Panc1 (cell line): ENCODE data around the gene SLC35F1. TPM values are rescaled to one million over a fixed set of nuclear protein-coding genes. Genes with fewer than 3 reads are reported as not detected.

ENCODE experiments used
- ATAC-seq: fragments of 200-7000 bp; cut with Tn5 transposase; 2 replicates; pipeline ENCODE4 v1.9.1; 2020; ENCODE audit warnings: mild to moderate bottlenecking, moderate library complexity
- BruUV-seq: library from RNA; stranded (reverse); fragments of 400-500 nt; replicated peaks from 2 replicates; lab custom pipeline; 2021; lab: Mats Ljungman, UMichigan
- CTCF ChIA-PET: fragments of 300-600 bp; sonication (Branson Sonifier 250); formaldehyde crosslinking; loops from one replicate; lab custom pipeline; 2022; ENCODE audit warnings: antibody characterized with exemption; lab: Charles Lee
- POLR2A ChIA-PET: fragments of 300-600 bp; sonication (Branson Sonifier 250); formaldehyde crosslinking; loops from one replicate; lab custom pipeline; 2022; ENCODE audit warnings: antibody characterized with exemption; lab: Charles Lee
- DNase-seq: peaks from one replicate; pipeline ENCODE4 v3.0.0-alpha.2; 2010; ENCODE audit warnings: low read depth, low spot score
- H3K27ac ChIP-seq: 2 replicates; pipeline ENCODE4 v1.5.1; 2011; ENCODE audit warnings: mild to moderate bottlenecking, low read length, inconsistent platforms
- H3K27me3 ChIP-seq: fragments of 200-500 bp; sonication (Bioruptor generic); 2 replicates; pipeline ENCODE4 v1.6.0; 2014; ENCODE audit warnings: low read length, inconsistent platforms; ENCODE audit not compliant: control insufficient read depth, insufficient read depth
- H3K36me3 ChIP-seq: fragments of 200-500 bp; sonication (Bioruptor generic); 2 replicates; pipeline ENCODE4 v1.5.1; 2014; ENCODE audit warnings: inconsistent platforms, mild to moderate bottlenecking, low read length, moderate library complexity; ENCODE audit not compliant: control insufficient read depth, insufficient read depth
- H3K4me1 ChIP-seq: 2 replicates; pipeline ENCODE4 v1.5.1; 2011; ENCODE audit warnings: inconsistent platforms, mild to moderate bottlenecking, low read length, moderate library complexity; ENCODE audit not compliant: control insufficient read depth, insufficient read depth
- H3K4me3 ChIP-seq, 2 experiments: 2 replicates each; pipeline ENCODE4 v1.5.1; 2011 to 2012; ENCODE audit warnings: low read depth in 2 of 2, low read length in 2 of 2, mild to moderate bottlenecking in 2 of 2, inconsistent platforms in 1 of 2, moderate library complexity in 1 of 2
- H3K9me3 ChIP-seq: fragments of 200-500 bp; sonication (Bioruptor generic); 2 replicates; pipeline ENCODE4 v1.5.1; 2014; ENCODE audit warnings: low read depth, mild to moderate bottlenecking, inconsistent platforms, low read length, moderate library complexity; ENCODE audit not compliant: control insufficient read depth, insufficient read depth
- CTCF ChIP-seq: fragments of 450-650 bp; IDR thresholded peaks from 2 replicates; pipeline ENCODE4 v1.5.1; 2017; ENCODE audit warnings: mild to moderate bottlenecking
- POLR2AphosphoS5 ChIP-seq: IDR thresholded peaks from 2 replicates; pipeline ENCODE4 v1.6.1; 2012; ENCODE audit warnings: mild to moderate bottlenecking, low read depth, low read length, moderate library complexity
- REST ChIP-seq, 2 experiments: IDR thresholded peaks; 2 replicates each; pipeline ENCODE4 v1.6.1; 2011 to 2012; ENCODE audit warnings: low read depth in 2 of 2, control low read depth in 1 of 2, low read length in 1 of 2, mild to moderate bottlenecking in 1 of 2, moderate library complexity in 1 of 2; ENCODE audit not compliant: insufficient read depth in 1 of 2
- SIN3A ChIP-seq: IDR thresholded peaks from 2 replicates; pipeline ENCODE4 v1.6.1; 2012; ENCODE audit warnings: low read depth, mild to moderate bottlenecking, low read length, moderate library complexity, borderline replicate concordance; ENCODE audit not compliant: insufficient read depth
- TCF7L2 ChIP-seq: IDR thresholded peaks from 2 replicates; pipeline ENCODE4 v1.6.1; 2011; ENCODE audit warnings: mild to moderate bottlenecking, low read depth, low read length, inconsistent platforms
- in situ Hi-C: cut with HindIII; loops from 2 replicates; pipeline ENCODE4 v1.10.0; 2016; ENCODE audit warnings: low sequenced_read_pairs, low pct_unique_long_range_greater_than_20kb
- intact Hi-C: fragments of 100-400 bp; cut with micrococcal nuclease; formaldehyde crosslinking; loops from one replicate; pipeline ENCODE4 v1.10.0; 2022; ENCODE audit not compliant: unreplicated experiment
- total RNA-seq: library from RNA; stranded (reverse); gene quantifications from one replicate; pipeline ENCODE4 v1.2.1, GENCODE V29; 2021; ENCODE audit not compliant: unreplicated experiment

Gene SLC35F1
- total RNA-seq, 1 experiment from 2014 or later = not detected

GRCh38 chr6:118220429-118221128, 313.5 kb downstream of the SLC35F1 start:
- no peak for DNase-seq
- H3K36me3 ChIP-seq = no peaks in the 10 kb centered on the region
- in situ Hi-C loops = no loop called here
- no peaks in the 10 kb centered on the region for H3K9me3 ChIP-seq
- H3K4me3 ChIP-seq = no peak overlapping the region
- ChIA-PET POLR2A (no interaction called here), CTCF (no interaction called here)
- H3K4me1 ChIP-seq = no peaks in the 10 kb centered on the region
- no peak overlapping the region for H3K27ac ChIP-seq
- no peaks in the 10 kb centered on the region for H3K27me3 ChIP-seq
- ATAC-seq = no peak
- BruUV-seq = no TSS peak
- TF ChIP-seq TCF7L2 = no peak
- no peak for TF ChIP-seq SIN3A
- no peak for TF ChIP-seq POLR2AphosphoS5
- TF ChIP-seq CTCF = no peak
- no peak for TF ChIP-seq REST (IDR thresholded peaks at IDR 0.05; ENCODE audit: insufficient read depth in 1 of 2, low read depth in 2 of 2, low read length in 1 of 2)
- intact Hi-C loops = no loop called here

- ATAC-seq = no peak
- in situ Hi-C loops = no loop called here
- DNase-seq = no peak
- no peaks in the 10 kb centered on the region for H3K4me1 ChIP-seq
- POLR2A ChIA-PET = no interaction called here
- no peak overlapping the region for H3K27ac ChIP-seq
- BruUV-seq = no TSS peak
- H3K9me3 ChIP-seq = no peaks in the 10 kb centered on the region
- TF ChIP-seq TCF7L2 (no peak), POLR2AphosphoS5 (no peak), CTCF (no peak), SIN3A (no peak)
- no peak overlapping the region for H3K4me3 ChIP-seq
- CTCF ChIA-PET = no interaction called here
- no peaks in the 10 kb centered on the region for H3K27me3 ChIP-seq
- intact Hi-C loops = no loop called here
- H3K36me3 ChIP-seq = no peaks in the 10 kb centered on the region
These were observed 316.3 kb downstream of the SLC35F1 start for GRCh38 chr6:118223316-118223715.
